A673 (cell line): Measurements from ENCODE around the gene MN1.

Experiments
- EZH2 ChIP-seq: fragments of 200-600 bp; sonication (generic); IDR thresholded peaks from 2 replicates; pipeline ENCODE4 v1.6.1; 2017; ENCODE audit warnings: borderline replicate concordance, low read depth, mild to moderate bottlenecking, mixed read lengths, antibody characterized with exemption, low read length; ENCODE audit not compliant: poor library complexity, severe bottlenecking
- TF ChIP-seq, protein P1 (sequence below): fragments of 300-800, 200-600 bp; sonication (generic); conservative IDR thresholded peaks from 2 replicates; pipeline ENCODE4 v1.5.1; 2017; ENCODE audit warnings: low read depth, mild to moderate bottlenecking, antibody characterized with exemption, low read length, moderate library complexity, mixed read lengths

GRCh38 chr22:27805841-27806240 lies 4.3 kb upstream of the MN1 start:
- TF ChIP-seq, protein P1, sequence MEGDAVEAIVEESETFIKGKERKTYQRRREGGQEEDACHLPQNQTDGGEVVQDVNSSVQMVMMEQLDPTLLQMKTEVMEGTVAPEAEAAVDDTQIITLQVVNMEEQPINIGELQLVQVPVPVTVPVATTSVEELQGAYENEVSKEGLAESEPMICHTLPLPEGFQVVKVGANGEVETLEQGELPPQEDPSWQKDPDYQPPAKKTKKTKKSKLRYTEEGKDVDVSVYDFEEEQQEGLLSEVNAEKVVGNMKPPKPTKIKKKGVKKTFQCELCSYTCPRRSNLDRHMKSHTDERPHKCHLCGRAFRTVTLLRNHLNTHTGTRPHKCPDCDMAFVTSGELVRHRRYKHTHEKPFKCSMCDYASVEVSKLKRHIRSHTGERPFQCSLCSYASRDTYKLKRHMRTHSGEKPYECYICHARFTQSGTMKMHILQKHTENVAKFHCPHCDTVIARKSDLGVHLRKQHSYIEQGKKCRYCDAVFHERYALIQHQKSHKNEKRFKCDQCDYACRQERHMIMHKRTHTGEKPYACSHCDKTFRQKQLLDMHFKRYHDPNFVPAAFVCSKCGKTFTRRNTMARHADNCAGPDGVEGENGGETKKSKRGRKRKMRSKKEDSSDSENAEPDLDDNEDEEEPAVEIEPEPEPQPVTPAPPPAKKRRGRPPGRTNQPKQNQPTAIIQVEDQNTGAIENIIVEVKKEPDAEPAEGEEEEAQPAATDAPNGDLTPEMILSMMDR, result no peak
- no peak for TF ChIP-seq EZH2
